ENCODE measurements around the gene COL19A1.

- TF ChIP-seq CTCF (IDR thresholded peaks at IDR 0.05) = no peak
- no peak for TF ChIP-seq ZFX (IDR thresholded peaks at IDR 0.05; ENCODE audit: borderline replicate concordance)
Observed at GRCh38 chr6:69825904-69826303, 40.5 kb upstream of the COL19A1 start.
